Middle frontal gyrus (tissue), 1 donor: ENCODE measurements around the gene TREH.
"Not testable (repeated sequence)": the region's sequence is repeated elsewhere in the genome, so short reads cannot be mapped to it uniquely, and the experiment has no call there.

Experiments
- DNase-seq: peaks from one replicate; pipeline ENCODE4 v3.0.0-alpha.2; 2015; ENCODE audit warnings: low spot score; ENCODE audit errors: extremely low spot score

The TREH gene

GRCh38 chr11:118612378-118612777 lies 67.1 kb downstream of the TREH start:
- DNase-seq, result no peak

- not testable (repeated sequence) for DNase-seq
These were observed 68.0 kb downstream of the TREH start for GRCh38 chr11:118611433-118611795.

GRCh38 chr11:118610773-118611432 lies 68.5 kb downstream of the TREH start:
- DNase-seq, result peak; percentile 48

- no peak for DNase-seq
These were observed 69.2 kb downstream of the TREH start for GRCh38 chr11:118610225-118610772.

GRCh38 chr11:118609380-118610224 lies 69.8 kb downstream of the TREH start:
- DNase-seq, result peak; percentile 46

GRCh38 chr11:118608360-118609227 lies 70.9 kb downstream of the TREH start:
- peak; percentile 9 for DNase-seq

- peak; percentile 51 for DNase-seq
These were observed 71.8 kb downstream of the TREH start, which contains the start of gene PHLDB1 for GRCh38 chr11:118607401-118608359. Gene PHLDB1 (plus strand): TSS chr11:118607615. CDS start chr11:118613837, 6,222 bp downstream.
